ENCODE data around the gene LRMDA.

- TF ChIP-seq CTCF (optimal IDR thresholded peaks at IDR 0.05 in 1 of 3, IDR thresholded peaks at IDR 0.05 in 1 of 3, conservative IDR thresholded peaks at IDR 0.05 in 1 of 3; ENCODE audit: extremely low read depth in 1 of 3, insufficient read depth in 2 of 3, low read length in 3 of 3) (no peak), EZH2 (IDR thresholded peaks at IDR 0.05; ENCODE audit: low read length) (no peak)
These were observed 305.6 kb downstream of the LRMDA start for GRCh38 chr10:75736889-75737579.

Data from keratinocyte (primary cell).